Uterus (tissue), 4 donors: Measurements from ENCODE around the gene TTLL12. TPM values are rescaled to one million over a fixed set of nuclear protein-coding genes. Genes with fewer than 3 reads are reported as not detected.

Experiments used
- DNase-seq, 2 donors: peaks; one replicate each; pipeline ENCODE4 v3.0.0-alpha.2; 2019 to 2020
- H3K27ac ChIP-seq, 2 donors: fragments of 200-600 bp; sonication (generic); 1 replicate in 1 of 2; 2 replicates in 1 of 2; pipeline ENCODE4 v1.5.1; 2016 to 2018
- H3K27me3 ChIP-seq, 2 donors: fragments of 200-600 bp; sonication (generic); one replicate each; pipeline ENCODE4 v1.5.1; 2018 to 2019; ENCODE audit warnings: control low read depth in 1 of 2
- H3K36me3 ChIP-seq, 2 donors: fragments of 200-600 bp; sonication (generic); one replicate each; pipeline ENCODE4 v1.5.1; 2019; ENCODE audit warnings: control low read depth in 1 of 2
- H3K4me1 ChIP-seq, 2 donors: fragments of 200-600 bp; sonication (generic); one replicate each; pipeline ENCODE4 v1.5.1; 2018 to 2019; ENCODE audit warnings: control low read depth in 1 of 2
- H3K4me3 ChIP-seq, 2 donors: fragments of 200-600 bp; sonication (generic); 1 replicate in 1 of 2; 2 replicates in 1 of 2; pipeline ENCODE4 v1.5.1; 2018 to 2019; ENCODE audit warnings: mild to moderate bottlenecking in 1 of 2
- H3K9me3 ChIP-seq, 2 donors: fragments of 200-600 bp; sonication (generic); one replicate each; pipeline ENCODE4 v1.5.1; 2019; ENCODE audit warnings: control low read depth in 1 of 2
- POLR2A ChIP-seq, 2 donors: fragments of 450-650 bp; IDR thresholded peaks; one replicate each; pipeline ENCODE4 v1.6.1; 2016; ENCODE audit warnings: antibody characterized with exemption in 2 of 2, mild to moderate bottlenecking in 1 of 2, moderate library complexity in 1 of 2
- intact Hi-C: fragments of 100-400 bp; cut with DNase I; formaldehyde crosslinking; loops from one replicate; pipeline ENCODE4 v1.15.1; 2023; ENCODE audit warnings: low total_unique reads
- total RNA-seq, 4 donors: library from RNA; depleted of rRNA in 3 of 4; stranded (reverse); fragments of >200 nt in 3 of 4; gene quantifications; one replicate each; pipeline versions ENCODE4 v1.1.0 to v1.2.4, GENCODE V29; 2014 to 2023
- TF ChIP-seq, protein P1 (sequence below), 4 experiments: fragments of 200-600 bp in 2 of 4; fragments of 450-650 bp in 2 of 4; sonication (generic) in 2 of 4; IDR thresholded peaks; one replicate each; pipeline ENCODE4 v1.5.1; 2016 to 2019; ENCODE audit warnings: antibody characterized with exemption in 4 of 4, mild to moderate bottlenecking in 2 of 4, moderate library complexity in 1 of 4
- donor health status: DM: yes; HTN: yes; CAD: no.

TTLL12 gene
- total RNA-seq, 4 donors from 2014 or later, result 6.7 to 29.7 (median 17.3) TPM

DNA sequence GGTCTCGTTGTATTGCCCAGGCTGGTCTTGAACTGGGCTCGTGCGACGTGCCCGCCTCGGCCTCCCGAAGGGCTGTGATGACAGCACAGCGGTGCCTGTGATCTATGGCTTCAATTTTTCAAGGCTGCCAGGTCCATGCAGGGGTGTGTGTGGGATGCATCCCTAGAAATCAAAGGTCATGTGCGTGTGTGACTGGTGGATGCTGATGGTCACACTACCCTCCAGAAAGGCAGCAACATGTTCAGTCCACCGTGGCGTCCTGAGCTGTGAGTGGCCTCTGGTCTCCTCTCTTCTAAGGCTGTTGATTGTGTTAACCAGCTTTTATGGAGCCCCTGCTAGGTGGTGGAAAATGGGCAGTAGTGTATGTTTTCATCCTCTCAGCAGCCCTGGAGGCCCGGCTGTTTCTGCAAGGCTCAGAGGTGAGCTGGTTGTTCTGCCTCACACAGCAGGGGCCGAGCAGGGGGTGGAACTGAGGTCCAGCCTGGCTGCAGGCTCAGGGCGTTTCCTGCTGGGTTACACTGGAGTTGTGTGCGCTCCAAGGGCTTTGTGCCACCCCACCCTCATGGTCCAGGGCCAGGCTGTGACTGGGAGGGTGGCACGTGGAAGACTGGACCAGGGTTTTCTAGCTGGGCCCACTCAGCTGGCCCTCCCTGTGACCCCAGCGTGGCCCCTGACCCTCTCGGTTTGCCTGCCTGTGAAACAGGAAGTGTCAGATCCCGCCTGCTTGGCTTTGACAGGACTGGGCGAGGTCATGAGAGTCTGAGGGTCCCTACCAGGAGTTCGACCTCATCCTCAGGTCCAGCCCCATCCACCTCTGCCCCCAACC is 68.7 kb downstream of the TTLL12 start:
- H3K27ac ChIP-seq, result no peak overlapping the region
- no peaks in the 10 kb centered on the region for H3K27me3 ChIP-seq
- no peaks in the 10 kb centered on the region for H3K9me3 ChIP-seq
- DNase-seq, result no peak
- TF ChIP-seq, protein P1, sequence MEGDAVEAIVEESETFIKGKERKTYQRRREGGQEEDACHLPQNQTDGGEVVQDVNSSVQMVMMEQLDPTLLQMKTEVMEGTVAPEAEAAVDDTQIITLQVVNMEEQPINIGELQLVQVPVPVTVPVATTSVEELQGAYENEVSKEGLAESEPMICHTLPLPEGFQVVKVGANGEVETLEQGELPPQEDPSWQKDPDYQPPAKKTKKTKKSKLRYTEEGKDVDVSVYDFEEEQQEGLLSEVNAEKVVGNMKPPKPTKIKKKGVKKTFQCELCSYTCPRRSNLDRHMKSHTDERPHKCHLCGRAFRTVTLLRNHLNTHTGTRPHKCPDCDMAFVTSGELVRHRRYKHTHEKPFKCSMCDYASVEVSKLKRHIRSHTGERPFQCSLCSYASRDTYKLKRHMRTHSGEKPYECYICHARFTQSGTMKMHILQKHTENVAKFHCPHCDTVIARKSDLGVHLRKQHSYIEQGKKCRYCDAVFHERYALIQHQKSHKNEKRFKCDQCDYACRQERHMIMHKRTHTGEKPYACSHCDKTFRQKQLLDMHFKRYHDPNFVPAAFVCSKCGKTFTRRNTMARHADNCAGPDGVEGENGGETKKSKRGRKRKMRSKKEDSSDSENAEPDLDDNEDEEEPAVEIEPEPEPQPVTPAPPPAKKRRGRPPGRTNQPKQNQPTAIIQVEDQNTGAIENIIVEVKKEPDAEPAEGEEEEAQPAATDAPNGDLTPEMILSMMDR (IDR thresholded peaks at IDR 0.05), result no peak
- TF ChIP-seq POLR2A (IDR thresholded peaks at IDR 0.05), result no peak
- H3K36me3 ChIP-seq, result no peaks in the 10 kb centered on the region
- H3K4me1 ChIP-seq, result no peaks in the 10 kb centered on the region
- intact Hi-C loops, result no loop called here
- no peak overlapping the region for H3K4me3 ChIP-seq

DNA sequence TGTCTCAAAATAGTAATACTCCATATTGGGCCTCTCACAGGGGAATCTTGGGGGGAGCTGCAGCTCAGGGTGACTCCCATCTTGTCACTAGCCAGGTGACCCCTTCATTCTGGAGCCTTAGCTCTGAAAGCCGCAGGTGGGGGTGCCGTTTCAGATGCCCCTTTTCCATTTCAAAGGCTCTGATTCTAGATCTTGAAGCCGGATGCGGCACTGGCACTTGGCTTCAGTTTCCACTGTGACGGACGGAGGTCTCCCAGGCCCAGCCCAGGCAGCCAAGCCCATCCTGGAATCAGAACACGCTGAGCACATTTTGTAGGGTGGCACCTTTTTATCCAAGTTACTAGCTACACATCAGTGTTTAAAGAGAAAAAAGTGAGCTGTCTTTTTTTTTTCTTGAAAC is 70.0 kb downstream of the TTLL12 start:
- DNase-seq, result no peak
- no peaks in the 10 kb centered on the region for H3K9me3 ChIP-seq
- no peak overlapping the region for H3K27ac ChIP-seq
- intact Hi-C loops, result no loop called here
- H3K36me3 ChIP-seq, result no peaks in the 10 kb centered on the region
- no peak overlapping the region for H3K4me3 ChIP-seq
- H3K27me3 ChIP-seq, result peaks cover 0 to 8% of the 10 kb centered on the region in 2 donors
- TF ChIP-seq, protein P1 (IDR thresholded peaks at IDR 0.05), result no peak
- TF ChIP-seq POLR2A (IDR thresholded peaks at IDR 0.05), result no peak
- no peaks in the 10 kb centered on the region for H3K4me1 ChIP-seq

Other genes with a start within 250 kb of the TTLL12 start
- gene PACSIN2, start 172.0 kb downstream of the TTLL12 start, total RNA-seq, result 10 to 100 TPM; 34.4 to 66.1 (median 48.0) TPM
- gene TTLL1, start 97.7 kb downstream of the TTLL12 start, total RNA-seq, result 10 to 100 TPM in 1 of 4 donors, 1 to 10 TPM in 3; 3.6 to 12.5 (median 5.3) TPM
- under 1 TPM in 3 of 4 donors, not detected in 1; 0.49 to 0.77 (median 0.76) TPM for gene BIK, start 76.4 kb downstream of the TTLL12 start, total RNA-seq
- 100 to 1,000 TPM in 1 of 4 donors, 10 to 100 TPM in 2, 1 to 10 TPM in 1; 7.6 to 102 (median 17.6) TPM for gene MCAT, start 43.7 kb downstream of the TTLL12 start, total RNA-seq
- gene TSPO, start 35.6 kb downstream of the TTLL12 start, total RNA-seq, result 100 to 1,000 TPM in 2 of 4 donors, 10 to 100 TPM in 2; 73.7 to 267 (median 148) TPM
- 1 to 10 TPM in 1 of 4 donors, under 1 TPM in 2, not detected in 1; 0.14 to 1.7 (median 0.26) TPM for gene SCUBE1, start 156.2 kb upstream of the TTLL12 start, total RNA-seq
- 1 to 10 TPM in 1 of 4 donors, under 1 TPM in 1, not detected in 2; 0.67 to 8.4 TPM for gene MPPED1, start 224.9 kb upstream of the TTLL12 start, total RNA-seq